A673 (cell line): ENCODE measurements around the gene CEMIP. TPM values are rescaled to one million over a fixed set of nuclear protein-coding genes. Genes with fewer than 3 reads are reported as not detected.

Source experiments
- BruUV-seq: library from RNA; stranded (reverse); fragments of 400-500 nt; replicated peaks from 2 replicates; lab custom pipeline; 2021; lab: Mats Ljungman, UMichigan
- CTCF ChIA-PET: fragments of 300-600 bp; sonication (Branson Sonifier 250); formaldehyde crosslinking; loops from one replicate; lab custom pipeline; 2022; ENCODE audit warnings: antibody characterized with exemption; lab: Charles Lee
- POLR2A ChIA-PET: fragments of 300-600 bp; sonication (Branson Sonifier 250); formaldehyde crosslinking; loops from one replicate; lab custom pipeline; 2022; ENCODE audit warnings: antibody characterized with exemption; ENCODE audit not compliant: low non-redundant PET; lab: Charles Lee
- DNase-seq: peaks from one replicate; pipeline ENCODE4 v3.0.0-alpha.2; 2015; ENCODE audit warnings: low spot score
- H3K27ac ChIP-seq: fragments of 200-600 bp; sonication (generic); 2 replicates; pipeline ENCODE4 v1.5.1; 2016; ENCODE audit warnings: mixed run types, low read depth, mild to moderate bottlenecking, mixed read lengths, antibody characterized with exemption, low read length; ENCODE audit not compliant: poor library complexity, severe bottlenecking
- H3K27me3 ChIP-seq: fragments of 200-600 bp; sonication (generic); replicated peaks from 2 replicates; pipeline ENCODE4 v1.6.1; 2017; ENCODE audit warnings: mixed run types, low read depth, mild to moderate bottlenecking, mixed read lengths, antibody characterized with exemption, low read length; ENCODE audit not compliant: insufficient read depth, poor library complexity
- H3K36me3 ChIP-seq: fragments of 200-600 bp; sonication (generic); 2 replicates; pipeline ENCODE4 v1.6.1; 2016; ENCODE audit warnings: mixed run types, mild to moderate bottlenecking, mixed read lengths, antibody characterized with exemption, low read length; ENCODE audit not compliant: insufficient read depth, poor library complexity, severe bottlenecking
- H3K4me1 ChIP-seq: fragments of 200-600 bp; sonication (generic); 2 replicates; pipeline ENCODE4 v1.6.1; 2017; ENCODE audit warnings: mixed run types, mild to moderate bottlenecking, mixed read lengths, antibody characterized with exemption, low read length; ENCODE audit not compliant: insufficient read depth, poor library complexity, severe bottlenecking
- H3K4me3 ChIP-seq: fragments of 200-600 bp; sonication (generic); 2 replicates; pipeline ENCODE4 v1.5.1; 2016; ENCODE audit warnings: low read depth, mixed run types, mild to moderate bottlenecking, mixed read lengths, low read length; ENCODE audit not compliant: poor library complexity, severe bottlenecking
- H3K9me3 ChIP-seq: fragments of 200-600 bp; sonication (generic); 2 replicates; pipeline ENCODE4 v1.6.1; 2016; ENCODE audit warnings: mixed run types, low read depth, mild to moderate bottlenecking, mixed read lengths, antibody characterized with exemption, low read length; ENCODE audit not compliant: poor library complexity, severe bottlenecking
- CTCF ChIP-seq: fragments of 300-800, 200-600 bp; sonication (generic); conservative IDR thresholded peaks from 2 replicates; pipeline ENCODE4 v1.5.1; 2017; ENCODE audit warnings: low read depth, mild to moderate bottlenecking, antibody characterized with exemption, low read length, moderate library complexity, mixed read lengths
- EZH2 ChIP-seq: fragments of 200-600 bp; sonication (generic); IDR thresholded peaks from 2 replicates; pipeline ENCODE4 v1.6.1; 2017; ENCODE audit warnings: borderline replicate concordance, low read depth, mild to moderate bottlenecking, mixed read lengths, antibody characterized with exemption, low read length; ENCODE audit not compliant: poor library complexity, severe bottlenecking
- intact Hi-C: fragments of 100-400 bp; cut with micrococcal nuclease; formaldehyde crosslinking; loops from one replicate; pipeline ENCODE4 v1.10.0; 2022; ENCODE audit not compliant: unreplicated experiment
- total RNA-seq: library from RNA; stranded (reverse); gene quantifications from 2 replicates; pipeline ENCODE4 v1.2.3, GENCODE V29; 2021

CEMIP gene
- total RNA-seq, 1 experiment from 2014 or later, result not detected

- Histone ChIP-seq H3K9me3 (no peaks in the 10 kb centered on the region), H3K4me3 (no peak overlapping the region), H3K27ac (no peak overlapping the region), H3K36me3 (no peaks in the 10 kb centered on the region), H3K27me3 (no peaks in the 10 kb centered on the region), H3K4me1 (no peaks in the 10 kb centered on the region)
- CTCF ChIA-PET, result no interaction called here
- intact Hi-C loops, result no loop called here
- no TSS peak for BruUV-seq
- POLR2A ChIA-PET, result no interaction called here
- DNase-seq, result no peak
- TF ChIP-seq CTCF (no peak), EZH2 (no peak)
Observed at GRCh38 chr15:80755885-80756284, 23.3 kb upstream of the CEMIP start.

- Histone ChIP-seq H3K4me1 (no peaks in the 10 kb centered on the region), H3K27ac (no peak overlapping the region), H3K27me3 (no peaks in the 10 kb centered on the region), H3K36me3 (no peaks in the 10 kb centered on the region), H3K9me3 (no peaks in the 10 kb centered on the region), H3K4me3 (no peak overlapping the region)
- intact Hi-C loops, result no loop called here
- ChIA-PET POLR2A (no interaction called here), CTCF (no interaction called here)
- no peak for DNase-seq
- no TSS peak for BruUV-seq
- no peak for TF ChIP-seq CTCF
- no peak for TF ChIP-seq EZH2
Observed at GRCh38 chr15:80758130-80758745, 20.9 kb upstream of the CEMIP start.

- no TSS peak for BruUV-seq
- Histone ChIP-seq H3K4me1 (no peaks in the 10 kb centered on the region), H3K9me3 (no peaks in the 10 kb centered on the region), H3K27me3 (no peaks in the 10 kb centered on the region), H3K4me3 (no peak overlapping the region), H3K36me3 (no peaks in the 10 kb centered on the region), H3K27ac (no peak overlapping the region)
- ChIA-PET POLR2A (no interaction called here), CTCF (interaction anchor here (0.7 kb wide), 1 partner anchor 74 kb away, joined by 3 read pairs; no protein-coding TSS in a partner anchor)
- no peak for DNase-seq
- intact Hi-C loops, result no loop called here
- TF ChIP-seq EZH2 (no peak), CTCF (no peak)
Observed at GRCh38 chr15:80760960-80761359, 18.2 kb upstream of the CEMIP start.
